ENCODE data around the gene ERC2. TPM values are rescaled to one million over a fixed set of nuclear protein-coding genes. Genes with fewer than 3 reads are reported as not detected.

ERC2 gene
- total and polyA plus RNA-seq, 2 donors (not counting 3 experiments of a cell fraction or from before 2014, with no cell fraction given) = 5.6 to 15.5 TPM

DNA sequence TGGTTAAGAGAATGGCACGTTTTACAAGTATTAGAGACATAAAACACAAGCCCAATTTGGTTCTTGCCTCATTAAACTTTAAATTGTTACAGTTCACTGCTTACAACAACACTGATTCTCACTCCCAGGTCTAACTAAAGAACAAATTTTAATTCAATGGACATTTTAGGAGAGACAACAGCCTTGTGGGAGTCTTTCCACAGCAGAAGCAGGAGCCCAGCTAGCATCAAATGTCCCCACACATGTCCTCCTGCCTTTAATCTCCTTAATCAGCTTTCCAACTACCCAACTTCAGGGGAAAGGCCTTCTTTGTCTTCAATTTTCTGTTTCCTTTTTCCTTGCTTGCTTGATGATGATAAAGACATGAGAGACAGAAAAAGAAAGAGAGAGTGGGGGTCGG lies 693.4 kb downstream of the ERC2 start:
- Histone ChIP-seq H3K9ac (replicated peaks; ENCODE audit: extremely low read depth, insufficient read depth, low read length) (no peak overlapping the region), H3K4me2 (ENCODE audit: insufficient read depth, low read length) (no peak overlapping the region), H2AFZ (ENCODE audit: low read depth, low read length) (no peak overlapping the region), H3K27ac (ENCODE audit: insufficient read depth, low read depth, low read length) (no peak overlapping the region), H3K79me2 (ENCODE audit: control insufficient read depth, insufficient read depth, low read length) (no peaks in the 10 kb centered on the region), H3K4me3 (replicated peaks in 1 of 3; ENCODE audit: insufficient read depth in 1 of 3, low read depth in 1 of 3, low read length in 3 of 3) (no peak overlapping the region), H3K36me3 (ENCODE audit: control insufficient read depth in 2 of 2, extremely low read depth in 1 of 2, insufficient read depth in 2 of 2, low read length in 2 of 2) (no peaks in the 10 kb centered on the region), H3K4me1 (ENCODE audit: control insufficient read depth, extremely low read depth, insufficient read depth, low read length) (no peaks in the 10 kb centered on the region), H4K20me1 (replicated peaks; ENCODE audit: control insufficient read depth, extremely low read depth, insufficient read depth, low read length) (no peaks in the 10 kb centered on the region), H3K27me3 (ENCODE audit: control insufficient read depth in 2 of 2, insufficient read depth in 2 of 2, low read length in 2 of 2) (no peaks in the 10 kb centered on the region), H3K9me3 (replicated peaks; ENCODE audit: control insufficient read depth, insufficient read depth, low read length) (no peaks in the 10 kb centered on the region), H3K9me1 (replicated peaks; ENCODE audit: control insufficient read depth, extremely low read depth, insufficient read depth, low read length) (no peaks in the 10 kb centered on the region)
- no peak for FAIRE-seq
- intact Hi-C loops (cut with micrococcal nuclease) (no loop called here), dilution Hi-C loops (cut with MboI; ENCODE audit: extremely low pct_ligation_motif_present, low sequenced_read_pairs) (no loop called here)
- ChIA-PET CTCF (no interaction called here), POLR2A (no interaction called here)
- BruUV-seq (replicated peaks) = no TSS peak
- DNase-seq (ENCODE audit: low read depth, low spot score) = no peak
- no peak for TF ChIP-seq MYC (IDR thresholded peaks at IDR 0.05; ENCODE audit: low read depth, low read length)
- TF ChIP-seq, protein P1, sequence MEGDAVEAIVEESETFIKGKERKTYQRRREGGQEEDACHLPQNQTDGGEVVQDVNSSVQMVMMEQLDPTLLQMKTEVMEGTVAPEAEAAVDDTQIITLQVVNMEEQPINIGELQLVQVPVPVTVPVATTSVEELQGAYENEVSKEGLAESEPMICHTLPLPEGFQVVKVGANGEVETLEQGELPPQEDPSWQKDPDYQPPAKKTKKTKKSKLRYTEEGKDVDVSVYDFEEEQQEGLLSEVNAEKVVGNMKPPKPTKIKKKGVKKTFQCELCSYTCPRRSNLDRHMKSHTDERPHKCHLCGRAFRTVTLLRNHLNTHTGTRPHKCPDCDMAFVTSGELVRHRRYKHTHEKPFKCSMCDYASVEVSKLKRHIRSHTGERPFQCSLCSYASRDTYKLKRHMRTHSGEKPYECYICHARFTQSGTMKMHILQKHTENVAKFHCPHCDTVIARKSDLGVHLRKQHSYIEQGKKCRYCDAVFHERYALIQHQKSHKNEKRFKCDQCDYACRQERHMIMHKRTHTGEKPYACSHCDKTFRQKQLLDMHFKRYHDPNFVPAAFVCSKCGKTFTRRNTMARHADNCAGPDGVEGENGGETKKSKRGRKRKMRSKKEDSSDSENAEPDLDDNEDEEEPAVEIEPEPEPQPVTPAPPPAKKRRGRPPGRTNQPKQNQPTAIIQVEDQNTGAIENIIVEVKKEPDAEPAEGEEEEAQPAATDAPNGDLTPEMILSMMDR (IDR thresholded peaks at IDR 0.05; ENCODE audit: extremely low read depth in 1 of 2, insufficient read depth in 1 of 2, low read depth in 1 of 2, low read length in 2 of 2) = no peak
- TF ChIP-seq GATA2 (IDR thresholded peaks at IDR 0.05; ENCODE audit: insufficient read depth, insufficient read length, low read depth, low read length) = no peak
- TF ChIP-seq EZH2 (IDR thresholded peaks at IDR 0.05; ENCODE audit: borderline replicate concordance, low read depth, low read length, severe bottlenecking) = no peak
- TF ChIP-seq POLR2A (IDR thresholded peaks at IDR 0.05; ENCODE audit: low read depth, low read length) = no peak
- TF ChIP-seq POLR2AphosphoS5 (IDR thresholded peaks at IDR 0.05; ENCODE audit: insufficient read depth, low read depth, low read length) = no peak
- no peak for TF ChIP-seq FOS (IDR thresholded peaks at IDR 0.05; ENCODE audit: borderline replicate concordance, insufficient read depth, low read length)
- TF ChIP-seq JUN (IDR thresholded peaks at IDR 0.05; ENCODE audit: borderline replicate concordance, insufficient read depth, insufficient read length, low read depth) = no peak
